Endothelial cell of hepatic sinusoid (primary cell): ENCODE data around the gene FBXO15.

Experiments used
- in situ Hi-C: cut with HindIII; loops from 2 replicates; pipeline ENCODE4 v1.10.0; 2017; ENCODE audit warnings: low sequenced_read_pairs

The FBXO15 gene

GRCh38 chr18:74066018-74066417, 81.6 kb downstream of the FBXO15 start:
- in situ Hi-C loops: no loop called here

- in situ Hi-C loops: no loop called here
Observed at GRCh38 chr18:74065366-74065765, 82.3 kb downstream of the FBXO15 start.

DNA sequence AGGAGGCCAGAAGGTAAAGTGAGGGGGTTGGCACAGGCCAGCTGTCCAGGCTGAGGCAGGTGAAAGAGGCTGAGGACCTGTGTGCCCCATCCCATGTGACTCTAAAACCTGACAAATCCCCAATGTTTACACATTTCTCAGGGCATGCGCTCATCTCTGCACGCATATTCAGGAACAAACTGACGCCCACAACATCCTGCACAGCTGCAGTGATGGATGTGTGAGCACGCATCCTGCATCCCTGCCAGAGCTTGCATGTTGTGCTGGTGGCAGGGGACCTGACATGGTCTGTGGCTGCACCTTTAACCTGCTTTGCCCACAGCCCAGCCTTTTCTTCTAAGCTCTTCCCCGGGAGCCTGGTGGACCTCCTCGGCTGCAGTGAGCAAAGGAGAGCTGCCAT, 83.1 kb downstream of the FBXO15 start:
- in situ Hi-C loops: no loop called here

DNA sequence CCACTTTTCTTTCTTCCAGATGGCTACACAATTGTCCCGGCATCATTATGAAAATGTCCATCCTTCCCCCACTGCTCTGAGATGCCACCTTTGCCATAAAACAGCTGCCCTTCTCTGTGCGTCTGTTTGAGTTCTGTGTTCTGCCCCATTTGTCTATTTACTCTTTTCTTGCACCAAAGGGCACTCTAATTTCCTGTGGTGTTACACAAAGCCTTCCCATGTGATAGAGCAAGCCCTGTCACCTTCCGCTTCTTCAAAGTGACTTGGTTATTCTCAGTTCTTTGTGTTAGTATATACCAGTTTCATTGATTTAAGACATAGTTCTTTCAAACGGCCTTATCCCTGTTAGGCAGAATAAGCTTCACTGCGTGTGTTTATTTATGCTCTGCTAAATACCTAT, 84.1 kb downstream of the FBXO15 start:
- in situ Hi-C loops: no loop called here

DNA sequence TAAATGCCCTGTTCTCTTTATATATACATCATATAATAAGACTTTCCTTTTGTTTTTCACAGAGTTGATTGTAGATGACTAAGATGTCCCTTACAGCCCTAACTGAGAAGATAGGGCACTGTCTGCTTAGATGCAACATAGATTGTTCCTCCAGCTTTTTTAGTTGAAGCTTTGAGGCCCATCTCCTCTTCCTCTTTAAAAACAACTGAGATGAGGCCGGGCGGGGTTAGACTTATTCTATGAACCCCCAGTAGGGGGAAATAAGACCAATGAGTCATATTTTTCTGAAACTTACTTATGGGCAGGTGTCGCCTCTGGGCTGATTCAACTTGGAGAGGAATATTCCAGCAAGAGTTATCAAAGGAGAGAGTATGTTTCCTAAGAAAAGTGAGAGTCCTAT, 84.6 kb downstream of the FBXO15 start:
- in situ Hi-C loops: no loop called here

DNA sequence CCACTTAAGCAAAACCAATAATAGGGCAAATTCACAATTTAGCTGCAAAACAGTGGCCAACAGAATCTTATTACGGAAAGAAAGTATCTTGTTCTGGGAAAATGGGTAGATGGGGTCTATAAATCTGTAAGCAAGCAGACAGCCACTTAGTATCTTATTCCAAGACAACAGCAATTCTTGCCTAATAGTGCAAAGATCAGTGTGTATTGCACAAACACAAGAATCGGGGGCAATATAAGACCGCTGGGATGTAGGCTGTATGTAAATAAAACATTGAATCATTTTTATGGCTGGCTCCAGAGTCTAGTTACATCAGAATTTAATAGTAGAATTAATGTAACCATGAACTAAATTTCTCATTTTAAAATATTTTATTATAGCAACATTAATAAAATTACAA, 85.6 kb downstream of the FBXO15 start:
- in situ Hi-C loops: no loop called here

DNA sequence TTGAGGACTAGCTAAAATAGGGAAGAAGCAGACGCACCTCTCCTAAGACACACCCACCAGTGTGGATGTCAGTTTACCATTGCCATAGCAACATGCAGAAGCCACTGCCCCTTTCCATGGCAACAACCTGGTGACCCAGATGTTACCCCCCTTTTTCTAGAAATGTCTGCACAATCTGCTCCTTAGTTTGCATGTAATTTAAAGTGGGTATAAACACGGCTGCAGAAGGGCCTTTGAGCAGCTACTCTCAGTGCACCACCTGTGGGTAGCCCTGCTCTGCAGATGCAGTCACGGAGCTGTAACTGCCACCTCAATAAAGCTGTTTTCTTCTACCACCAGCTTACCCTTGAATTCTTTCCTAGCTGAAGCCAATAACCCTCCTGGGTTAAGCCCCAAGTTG, 87.1 kb downstream of the FBXO15 start:
- in situ Hi-C loops: no loop called here

- in situ Hi-C loops: no loop called here
Observed at GRCh38 chr18:74050807-74051206, 96.8 kb downstream of the FBXO15 start.

DNA sequence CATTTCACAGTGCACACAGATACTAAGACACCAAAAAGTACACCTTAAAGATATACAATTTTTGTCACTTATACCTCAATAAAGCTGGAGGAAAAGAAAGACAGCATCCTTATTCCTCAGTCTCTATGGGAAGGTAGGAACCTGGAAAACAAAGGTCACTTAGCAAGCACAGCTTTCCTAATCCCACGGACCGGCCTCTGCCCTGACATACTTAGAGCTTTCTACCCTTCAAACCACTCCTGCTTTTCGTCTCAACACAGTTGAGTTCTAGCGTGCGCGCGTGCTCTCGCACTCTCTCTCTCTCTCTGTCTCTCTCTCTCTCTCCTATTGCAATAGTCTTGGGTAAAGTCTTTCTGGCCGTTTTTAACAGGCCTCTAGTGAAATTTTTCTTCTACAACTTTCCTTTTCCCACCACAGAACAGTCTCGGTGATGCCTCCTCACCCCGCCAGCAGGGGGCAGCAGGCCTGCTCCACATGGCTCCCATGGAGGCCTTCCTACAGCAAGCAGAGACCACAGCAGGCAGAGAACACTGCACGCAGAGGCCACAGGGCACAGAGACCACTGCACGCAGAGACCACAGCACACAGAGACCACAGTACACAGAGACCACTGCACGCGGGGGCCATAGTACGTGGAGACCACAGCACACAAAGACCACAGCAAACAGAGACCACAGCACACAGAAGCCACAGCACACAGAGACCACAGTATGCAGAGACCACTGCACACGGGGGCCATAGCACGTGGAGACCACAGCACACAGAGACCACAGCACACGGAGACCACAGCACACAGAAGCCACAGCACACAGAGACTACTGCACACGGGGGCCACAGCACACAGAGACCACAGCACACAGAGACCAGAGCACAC, 106.9 kb downstream of the FBXO15 start:
- in situ Hi-C loops: no loop called here

GRCh38 chr18:74040008-74040407, 107.6 kb downstream of the FBXO15 start:
- in situ Hi-C loops: no loop called here

DNA sequence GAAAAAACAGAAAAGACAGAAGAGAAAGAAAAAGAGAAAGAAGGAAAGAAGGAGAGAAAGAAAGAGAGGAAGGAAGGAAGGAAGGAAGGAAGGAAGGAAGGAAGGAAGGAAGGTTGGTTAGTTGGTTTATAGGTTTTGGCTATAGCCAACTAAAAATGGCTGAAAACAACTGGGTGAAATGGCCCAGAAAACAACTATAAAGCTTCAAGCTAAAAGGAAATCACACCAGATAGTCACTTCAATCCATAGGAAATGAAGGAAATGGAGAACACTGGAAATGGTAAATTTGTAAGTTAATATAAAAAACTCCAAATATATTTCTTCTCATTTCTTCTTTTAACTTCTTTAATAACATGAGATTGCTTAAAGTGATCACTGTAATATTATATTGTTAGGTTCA, 118.5 kb downstream of the FBXO15 start:
- in situ Hi-C loops: no loop called here
